Muscle of leg (tissue), 16 donors: ENCODE results near the gene PID1. TPM values are rescaled to one million over a fixed set of nuclear protein-coding genes. Genes with fewer than 3 reads are reported as not detected.

ENCODE experiments used
- DNase-seq: peaks from one replicate; pipeline ENCODE4 v3.0.0; 2013
- H3K27ac ChIP-seq: one replicate; pipeline ENCODE4 v1.5.1; 2013; ENCODE audit warnings: mild to moderate bottlenecking, low read length, control low read depth
- H3K27me3 ChIP-seq: one replicate; pipeline ENCODE4 v1.6.1; 2013; ENCODE audit warnings: low read length; ENCODE audit not compliant: control insufficient read depth, insufficient read depth
- H3K36me3 ChIP-seq: one replicate; pipeline ENCODE4 v1.6.1; 2013; ENCODE audit warnings: low read length; ENCODE audit not compliant: control insufficient read depth, insufficient read depth
- H3K4me1 ChIP-seq: one replicate; pipeline ENCODE4 v1.6.1; 2013; ENCODE audit warnings: low read length; ENCODE audit not compliant: control insufficient read depth, insufficient read depth
- H3K4me3 ChIP-seq: one replicate; pipeline ENCODE4 v1.5.1; 2013; ENCODE audit warnings: low read length, control low read depth
- H3K9me3 ChIP-seq: replicated peaks from 2 replicates; pipeline ENCODE4 v1.6.1; 2013; ENCODE audit warnings: low read depth, low read length; ENCODE audit not compliant: control insufficient read depth
- WGBS: methylation state at CpG from one replicate; pipeline ENCODE4 v1.1.5; 2013; ENCODE audit warnings: missing lambda C conversion rate; ENCODE audit not compliant: insufficient coverage; 5-methylcytosine and 5-hydroxymethylcytosine counted together
- long read RNA-seq, 11 donors: transcript quantifications; one replicate each; lab custom pipeline, GENCODE V29; 2026
- polyA plus RNA-seq, 8 donors: library from polyadenylated mRNA; unstranded; fragments of 120-200 nt; gene quantifications; one replicate each; pipeline versions ENCODE4 v1.2.1 to v1.2.3, GENCODE V29; 2013; ENCODE audit warnings: inconsistent platforms in 1 of 8, low replicate concordance in 1 of 8; ENCODE audit not compliant: insufficient read length in 8 of 8, insufficient read depth in 1 of 8
- total RNA-seq: library from RNA; stranded (reverse); fragments of 120-200 nt; gene quantifications from one replicate; pipeline ENCODE4 v1.2.4, GENCODE V29; 2013

Gene PID1
- total RNA-seq = 27.4 TPM
- polyA plus RNA-seq = 10 to 100 TPM; 15.6 to 32.8 (median 29.1) TPM
- long read RNA-seq, donor 1, transcript PID1-203 (3 exons, 2,533 nt) = major isoform, 8 of 9 reads
- long read RNA-seq, donor 1, partial matches to known transcripts = 0 of 9 reads
- long read RNA-seq, donor 1, other reads (novel, unspliced or antisense) = 0 of 9 reads
- long read RNA-seq, donor 2 = 0 reads
- long read RNA-seq, donor 3, transcript PID1-203 (3 exons, 2,533 nt) = major isoform, 6 of 6 reads
- long read RNA-seq, donor 3, partial matches to known transcripts = 0 of 6 reads
- long read RNA-seq, donor 3, other reads (novel, unspliced or antisense) = 0 of 6 reads
- long read RNA-seq, donor 4, transcript PID1-203 (3 exons, 2,533 nt) = major isoform, 12 of 12 reads
- long read RNA-seq, donor 4, partial matches to known transcripts = 0 of 12 reads
- long read RNA-seq, donor 4, other reads (novel, unspliced or antisense) = 0 of 12 reads
- long read RNA-seq, donor 5, transcript PID1-203 (3 exons, 2,533 nt) = major isoform, 25 of 27 reads
- long read RNA-seq, donor 5, partial matches to known transcripts = 0 of 27 reads
- long read RNA-seq, donor 5, other reads (novel, unspliced or antisense) = 0 of 27 reads
- long read RNA-seq, donor 6, transcript PID1-203 (3 exons, 2,533 nt) = major isoform, 13 of 13 reads
- long read RNA-seq, donor 6, partial matches to known transcripts = 0 of 13 reads
- long read RNA-seq, donor 6, other reads (novel, unspliced or antisense) = 0 of 13 reads
- long read RNA-seq, donor 7, transcript PID1-203 (3 exons, 2,533 nt) = major isoform, 13 of 14 reads
- long read RNA-seq, donor 7, partial matches to known transcripts = 0 of 14 reads
- long read RNA-seq, donor 7, other reads (novel, unspliced or antisense) = 0 of 14 reads
- long read RNA-seq, donor 8, transcript PID1-203 (3 exons, 2,533 nt) = major isoform, 10 of 11 reads
- long read RNA-seq, donor 8, partial matches to known transcripts = 0 of 11 reads
- long read RNA-seq, donor 8, other reads (novel, unspliced or antisense) = 0 of 11 reads
- long read RNA-seq, donor 9, transcript PID1-203 (3 exons, 2,533 nt) = major isoform, 9 of 11 reads
- long read RNA-seq, donor 9, partial matches to known transcripts = 0 of 11 reads
- long read RNA-seq, donor 9, other reads (novel, unspliced or antisense) = 0 of 11 reads
- long read RNA-seq, donor 10, transcript PID1-203 (3 exons, 2,533 nt) = major isoform, 16 of 16 reads
- long read RNA-seq, donor 10, partial matches to known transcripts = 0 of 16 reads
- long read RNA-seq, donor 10, other reads (novel, unspliced or antisense) = 0 of 16 reads
- long read RNA-seq, donor 11, transcript PID1-203 (3 exons, 2,533 nt) = major isoform, 11 of 11 reads
- long read RNA-seq, donor 11, partial matches to known transcripts = 0 of 11 reads
- long read RNA-seq, donor 11, other reads (novel, unspliced or antisense) = 0 of 11 reads

GRCh38 chr2:229270551-229271410 is at the start of gene PID1:
Gene PID1, minus strand, starts transcription at chr2:229271287. Its CDS starts 244 bp downstream, at chr2:229271043.
- Histone ChIP-seq H3K4me1 (peaks cover 6% of the 10 kb centered on the region), H3K4me3 (peak within 1 kb of the TSS; percentile 79), H3K27me3 (peaks cover 5% of the 10 kb centered on the region), H3K9me3 (no peaks in the 10 kb centered on the region), H3K36me3 (no peaks in the 10 kb centered on the region), H3K27ac (peak within 1 kb of the TSS; percentile 37)
- WGBS = 3% methylated on average over 48 of the region's 68 CpGs
- peak; percentile 83 for DNase-seq

- WGBS = no CpG with 5 or more reads among the region's 3 CpGs
- DNase-seq = no peak
- H3K9me3 ChIP-seq = no peaks in the 10 kb centered on the region
Observed at GRCh38 chr2:229319558-229319957, 48.5 kb upstream of the PID1 start.

GRCh38 chr2:229314117-229314516 is 43.0 kb upstream of the PID1 start:
- peak overlapping the region; percentile 45 for H3K27ac ChIP-seq
- H3K36me3 ChIP-seq = no peaks in the 10 kb centered on the region
- H3K27me3 ChIP-seq = no peaks in the 10 kb centered on the region
- WGBS = 79% methylated on average over 5 of the region's 5 CpGs
- no peaks in the 10 kb centered on the region for H3K9me3 ChIP-seq
- H3K4me3 ChIP-seq = no peak overlapping the region
- no peak for DNase-seq
- H3K4me1 ChIP-seq = no peaks in the 10 kb centered on the region

More at GRCh38 chr2:229319558-229319957, 48.5 kb upstream of the PID1 start:
- H3K36me3 ChIP-seq = no peaks in the 10 kb centered on the region
- H3K4me3 ChIP-seq = no peak overlapping the region
- H3K27me3 ChIP-seq = no peaks in the 10 kb centered on the region
- H3K4me1 ChIP-seq = no peaks in the 10 kb centered on the region
- H3K27ac ChIP-seq = no peak overlapping the region

GRCh38 chr2:229313591-229313990 is 42.5 kb upstream of the PID1 start:
- peak; percentile 89 for DNase-seq
- H3K27ac ChIP-seq = peak overlapping the region; percentile 45
- no peaks in the 10 kb centered on the region for H3K36me3 ChIP-seq
- WGBS = no CpG with 5 or more reads among the region's 3 CpGs
- no peaks in the 10 kb centered on the region for H3K27me3 ChIP-seq
- H3K4me3 ChIP-seq = no peak overlapping the region
- H3K9me3 ChIP-seq = no peaks in the 10 kb centered on the region
- no peaks in the 10 kb centered on the region for H3K4me1 ChIP-seq

- DNase-seq = peak; percentile 39
Observed at GRCh38 chr2:229301237-229301636, 30.1 kb upstream of the PID1 start.

GRCh38 chr2:229300790-229301189 is 29.7 kb upstream of the PID1 start:
- Histone ChIP-seq H3K36me3 (no peaks in the 10 kb centered on the region), H3K27me3 (no peaks in the 10 kb centered on the region), H3K4me1 (peaks cover 2% of the 10 kb centered on the region), H3K27ac (no peak overlapping the region), H3K9me3 (no peaks in the 10 kb centered on the region), H3K4me3 (no peak overlapping the region)
- no peak for DNase-seq
- WGBS = 80% methylated on average over 2 of the region's 3 CpGs

More at GRCh38 chr2:229301237-229301636, 30.1 kb upstream of the PID1 start:
- 72% methylated on average over 2 of the region's 2 CpGs for WGBS
- Histone ChIP-seq H3K36me3 (no peaks in the 10 kb centered on the region), H3K4me1 (no peaks in the 10 kb centered on the region), H3K4me3 (no peak overlapping the region), H3K9me3 (no peaks in the 10 kb centered on the region), H3K27me3 (no peaks in the 10 kb centered on the region), H3K27ac (no peak overlapping the region)

GRCh38 chr2:229300371-229300770 is 29.3 kb upstream of the PID1 start:
- Histone ChIP-seq H3K4me1 (peaks cover 4% of the 10 kb centered on the region), H3K9me3 (no peaks in the 10 kb centered on the region), H3K36me3 (no peaks in the 10 kb centered on the region), H3K27me3 (no peaks in the 10 kb centered on the region), H3K27ac (no peak overlapping the region), H3K4me3 (no peak overlapping the region)
- DNase-seq = no peak
- WGBS = 50% methylated on average over 1 of the region's 1 CpG

GRCh38 chr2:229297247-229297646 is 26.2 kb upstream of the PID1 start:
- no peaks in the 10 kb centered on the region for H3K9me3 ChIP-seq
- H3K27me3 ChIP-seq = no peaks in the 10 kb centered on the region
- H3K36me3 ChIP-seq = no peaks in the 10 kb centered on the region
- 32% methylated on average over 4 of the region's 6 CpGs for WGBS
- peak; percentile 65 for DNase-seq
- no peak overlapping the region for H3K4me3 ChIP-seq
- H3K27ac ChIP-seq = no peak overlapping the region
- H3K4me1 ChIP-seq = peaks cover 4% of the 10 kb centered on the region

GRCh38 chr2:229296536-229296935 is 25.4 kb upstream of the PID1 start:
- peak; percentile 75 for DNase-seq
- no peak overlapping the region for H3K4me3 ChIP-seq
- no peaks in the 10 kb centered on the region for H3K9me3 ChIP-seq
- no peaks in the 10 kb centered on the region for H3K36me3 ChIP-seq
- H3K27me3 ChIP-seq = no peaks in the 10 kb centered on the region
- peaks cover 4% of the 10 kb centered on the region for H3K4me1 ChIP-seq
- H3K27ac ChIP-seq = no peak overlapping the region
- no CpG with 5 or more reads among the region's 3 CpGs for WGBS
